CD14-positive monocyte (primary cell): ENCODE results near the gene CFAP47. TPM values are rescaled to one million over a fixed set of nuclear protein-coding genes. Genes with fewer than 3 reads are reported as not detected.
"Not testable (repeated sequence)": the region's sequence is repeated elsewhere in the genome, so short reads cannot be mapped to it uniquely, and the experiment has no call there.

Experiments
- DNase-seq, 3 donors: peaks; one replicate each; pipeline ENCODE4 v3.0.0-alpha.2; 2011 to 2022
- H2AFZ ChIP-seq: 2 replicates; pipeline ENCODE4 v1.6.0; 2012; ENCODE audit warnings: mild to moderate bottlenecking, low read depth, low read length, inconsistent platforms; ENCODE audit not compliant: insufficient read depth, poor library complexity, severe bottlenecking
- H3K27ac ChIP-seq, 2 donors: 1 replicate in 1 of 2; 2 replicates in 1 of 2; pipeline ENCODE4 v1.5.1; 2012 to 2013; ENCODE audit warnings: low read length in 2 of 2, control low read depth in 1 of 2, inconsistent platforms in 1 of 2, low read depth in 1 of 2, mild to moderate bottlenecking in 1 of 2
- H3K27me3 ChIP-seq, 2 donors: one replicate each; pipeline versions ENCODE4 v1.6.0 to v1.6.1; 2011 to 2013; ENCODE audit warnings: low read length in 2 of 2; ENCODE audit not compliant: control insufficient read depth in 2 of 2, insufficient read depth in 2 of 2
- H3K36me3 ChIP-seq, 2 donors: replicated peaks in 1 of 2; 1 replicate in 1 of 2; 2 replicates in 1 of 2; pipeline versions ENCODE4 v1.5.1 to v1.6.1; 2012 to 2013; ENCODE audit warnings: low read length in 2 of 2, control low read depth in 1 of 2, inconsistent platforms in 1 of 2, mild to moderate bottlenecking in 1 of 2; ENCODE audit not compliant: insufficient read depth in 2 of 2, control insufficient read depth in 1 of 2
- H3K4me1 ChIP-seq, 2 donors: 1 replicate in 1 of 2; 2 replicates in 1 of 2; pipeline versions ENCODE4 v1.5.1 to v1.6.1; 2012 to 2013; ENCODE audit warnings: low read length in 2 of 2, control low read depth in 1 of 2, inconsistent platforms in 1 of 2, mild to moderate bottlenecking in 1 of 2, moderate library complexity in 1 of 2; ENCODE audit not compliant: insufficient read depth in 2 of 2, control insufficient read depth in 1 of 2
- H3K4me2 ChIP-seq: replicated peaks from 2 replicates; pipeline ENCODE3; 2012; ENCODE audit warnings: low read length, moderate library complexity, mild to moderate bottlenecking; ENCODE audit not compliant: poor library complexity, severe bottlenecking; ENCODE audit errors: extremely low read depth
- H3K4me3 ChIP-seq, 3 experiments: fragments of 200-600 bp in 1 of 3; sonication (generic) in 1 of 3; replicated peaks in 1 of 3; 1 replicate in 2 of 3; 2 replicates in 1 of 3; pipeline ENCODE4 v1.5.1; 2011 to 2013; ENCODE audit warnings: low read length in 3 of 3, mild to moderate bottlenecking in 3 of 3, control low read depth in 2 of 3, low read depth in 2 of 3, inconsistent platforms in 1 of 3, moderate library complexity in 1 of 3
- H3K79me2 ChIP-seq: 2 replicates; pipeline ENCODE4 v1.6.0; 2012; ENCODE audit warnings: mild to moderate bottlenecking, control low read depth, inconsistent platforms, low read length, moderate library complexity; ENCODE audit not compliant: insufficient read depth
- H3K9ac ChIP-seq: 2 replicates; pipeline ENCODE4 v1.6.0; 2017; ENCODE audit warnings: low read length, mild to moderate bottlenecking; ENCODE audit not compliant: insufficient read depth, poor library complexity, severe bottlenecking
- H3K9me3 ChIP-seq, 2 donors: replicated peaks in 1 of 2; 1 replicate in 1 of 2; 2 replicates in 1 of 2; pipeline versions ENCODE4 v1.5.1 to v1.6.1; 2012 to 2013; ENCODE audit warnings: low read length in 2 of 2, control low read depth in 1 of 2; ENCODE audit not compliant: control insufficient read depth in 1 of 2, insufficient read depth in 1 of 2
- H4K20me1 ChIP-seq: 2 replicates; pipeline ENCODE4 v1.6.0; 2012; ENCODE audit warnings: mild to moderate bottlenecking, low read length, control low read depth, moderate library complexity; ENCODE audit not compliant: insufficient read depth
- H3K27ac Mint-ChIP-seq, 7 donors: one replicate each; pipeline ENCODE4 v1.8.0; 2020; ENCODE audit warnings: mild to moderate bottlenecking in 7 of 7, mixed read lengths in 7 of 7, moderate library complexity in 6 of 7, inconsistent platforms in 2 of 7
- H3K27me3 Mint-ChIP-seq, 3 donors: one replicate each; pipeline ENCODE4 v1.8.0; 2021 to 2022; ENCODE audit warnings: low read depth in 3 of 3, mild to moderate bottlenecking in 3 of 3, mixed read lengths in 3 of 3, moderate library complexity in 3 of 3, inconsistent platforms in 1 of 3
- H3K36me3 Mint-ChIP-seq, 2 donors: one replicate each; pipeline ENCODE4 v1.8.0; 2020; ENCODE audit warnings: mixed read lengths in 2 of 2, inconsistent platforms in 1 of 2, mild to moderate bottlenecking in 1 of 2
- H3K4me1 Mint-ChIP-seq: one replicate; pipeline ENCODE4 v1.8.0; 2020; ENCODE audit warnings: mild to moderate bottlenecking, mixed read lengths
- H3K4me3 Mint-ChIP-seq, 2 donors: one replicate each; pipeline ENCODE4 v1.8.0; 2020; ENCODE audit warnings: mild to moderate bottlenecking in 2 of 2, mixed read lengths in 2 of 2, moderate library complexity in 1 of 2
- H3K9me3 Mint-ChIP-seq, 7 donors: one replicate each; pipeline ENCODE4 v1.8.0; 2020 to 2022; ENCODE audit warnings: mixed read lengths in 7 of 7, mild to moderate bottlenecking in 6 of 7, moderate library complexity in 6 of 7, inconsistent platforms in 2 of 7
- WGBS: methylation state at CpG from one replicate; pipeline ENCODE4 v1.1.5; 2013; ENCODE audit warnings: missing lambda C conversion rate; ENCODE audit not compliant: insufficient coverage; 5-methylcytosine and 5-hydroxymethylcytosine counted together
- intact Hi-C, 2 donors: fragments of 100-400 bp; cut with micrococcal nuclease; formaldehyde crosslinking; loops; one replicate each; pipeline versions ENCODE4 v1.15.0 to v1.15.1; 2023
- polyA plus RNA-seq, 3 donors: library from polyadenylated mRNA; depleted of rRNA in 1 of 3; unstranded in 2 of 3; stranded (reverse) in 1 of 3; fragments of 300-500 nt in 2 of 3; fragments of >200 nt in 1 of 3; fragmentation: Illumina TruSeq in 2 of 3; gene quantifications; 1 replicate in 2 of 3; 2 replicates in 1 of 3; pipeline ENCODE4 v1.2.3, GENCODE V29; 2012 to 2021
- TF ChIP-seq, protein P1 (sequence below): fragments of 200-600 bp; IDR thresholded peaks from one replicate; pipeline ENCODE4 v1.8.0; 2022; ENCODE audit warnings: antibody characterized with exemption, mild to moderate bottlenecking

The CFAP47 gene
- polyA plus RNA-seq, 3 donors, result not detected

DNA sequence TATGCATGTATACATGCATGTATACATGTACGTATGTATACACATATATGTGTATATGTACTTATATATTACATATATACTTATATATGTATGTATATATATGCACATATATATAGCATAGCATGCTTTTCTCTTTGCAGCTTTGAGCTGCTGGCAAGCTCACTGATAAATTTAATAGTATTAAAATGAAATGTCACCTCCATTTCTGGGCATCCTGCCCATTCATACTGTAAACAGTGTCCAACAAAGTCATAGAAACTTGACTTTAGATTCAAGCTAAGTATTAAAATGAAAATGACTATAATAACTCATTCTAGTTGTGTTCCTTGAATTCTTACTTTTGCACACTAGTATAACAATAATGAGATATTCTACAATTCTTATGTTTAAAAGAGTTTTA lies 163.7 kb downstream of the CFAP47 start:
- Mint-ChIP-seq H3K27ac (no peak overlapping the region), H3K9me3 (peaks cover 0 to 5% (median 3%) of the 10 kb centered on the region in 7 donors), H3K4me3 (no peak overlapping the region), H3K36me3 (no peaks in the 10 kb centered on the region), H3K4me1 (no peaks in the 10 kb centered on the region), H3K27me3 (peaks cover 0 to 2% (median 0%) of the 10 kb centered on the region in 3 donors)
- intact Hi-C loops, result no loop called here
- Histone ChIP-seq H4K20me1 (no peaks in the 10 kb centered on the region), H3K27me3 (no peaks in the 10 kb centered on the region), H3K27ac (no peak overlapping the region), H3K4me3 (no peak overlapping the region), H3K9ac (no peak overlapping the region), H3K9me3 (no peaks in the 10 kb centered on the region), H3K4me2 (no peak overlapping the region), H3K4me1 (no peaks in the 10 kb centered on the region), H2AFZ (no peak overlapping the region), H3K79me2 (no peaks in the 10 kb centered on the region), H3K36me3 (no peaks in the 10 kb centered on the region)
- no CpG with 5 or more reads among the region's 1 CpG for WGBS
- TF ChIP-seq, protein P1, sequence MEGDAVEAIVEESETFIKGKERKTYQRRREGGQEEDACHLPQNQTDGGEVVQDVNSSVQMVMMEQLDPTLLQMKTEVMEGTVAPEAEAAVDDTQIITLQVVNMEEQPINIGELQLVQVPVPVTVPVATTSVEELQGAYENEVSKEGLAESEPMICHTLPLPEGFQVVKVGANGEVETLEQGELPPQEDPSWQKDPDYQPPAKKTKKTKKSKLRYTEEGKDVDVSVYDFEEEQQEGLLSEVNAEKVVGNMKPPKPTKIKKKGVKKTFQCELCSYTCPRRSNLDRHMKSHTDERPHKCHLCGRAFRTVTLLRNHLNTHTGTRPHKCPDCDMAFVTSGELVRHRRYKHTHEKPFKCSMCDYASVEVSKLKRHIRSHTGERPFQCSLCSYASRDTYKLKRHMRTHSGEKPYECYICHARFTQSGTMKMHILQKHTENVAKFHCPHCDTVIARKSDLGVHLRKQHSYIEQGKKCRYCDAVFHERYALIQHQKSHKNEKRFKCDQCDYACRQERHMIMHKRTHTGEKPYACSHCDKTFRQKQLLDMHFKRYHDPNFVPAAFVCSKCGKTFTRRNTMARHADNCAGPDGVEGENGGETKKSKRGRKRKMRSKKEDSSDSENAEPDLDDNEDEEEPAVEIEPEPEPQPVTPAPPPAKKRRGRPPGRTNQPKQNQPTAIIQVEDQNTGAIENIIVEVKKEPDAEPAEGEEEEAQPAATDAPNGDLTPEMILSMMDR, result no peak
- no peak for DNase-seq

DNA sequence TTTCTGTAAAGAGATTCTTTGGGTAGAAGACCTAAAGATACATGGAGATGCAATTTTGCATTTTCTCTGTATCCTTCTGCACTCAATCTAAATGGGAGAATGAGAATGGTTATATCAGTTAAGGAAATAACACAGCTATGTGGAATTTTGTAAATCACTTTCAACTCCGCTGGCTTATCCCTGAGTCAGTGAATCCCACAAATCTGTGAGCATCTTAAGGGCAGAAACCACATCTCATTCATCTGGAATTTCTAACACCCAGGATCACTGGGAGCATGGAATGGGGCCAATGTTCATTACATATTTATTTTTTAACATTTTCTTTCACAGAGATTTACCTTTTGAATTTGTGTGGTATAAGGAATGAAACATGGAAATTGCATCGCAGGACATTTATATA lies 167.8 kb downstream of the CFAP47 start:
- H3K27ac Mint-ChIP-seq, result no peak overlapping the region
- no peak overlapping the region for H3K4me2 ChIP-seq
- H2AFZ ChIP-seq, result no peak overlapping the region
- H3K79me2 ChIP-seq, result no peaks in the 10 kb centered on the region
- TF ChIP-seq, protein P1, result no peak
- DNase-seq, result no peak
- no peaks in the 10 kb centered on the region for H3K4me1 Mint-ChIP-seq
- peaks cover 0 to 2% (median 0%) of the 10 kb centered on the region in 7 donors for H3K9me3 Mint-ChIP-seq
- no peak overlapping the region for H3K9ac ChIP-seq
- H3K27me3 Mint-ChIP-seq, result peaks cover 0 to 3% (median 0%) of the 10 kb centered on the region in 3 donors
- H3K36me3 ChIP-seq, result no peaks in the 10 kb centered on the region
- no peaks in the 10 kb centered on the region for H3K9me3 ChIP-seq
- no peak overlapping the region for H3K4me3 Mint-ChIP-seq
- H3K4me1 ChIP-seq, result no peaks in the 10 kb centered on the region
- intact Hi-C loops, result no loop called here
- H3K36me3 Mint-ChIP-seq, result no peaks in the 10 kb centered on the region
- no peaks in the 10 kb centered on the region for H3K27me3 ChIP-seq
- no peak overlapping the region for H3K27ac ChIP-seq
- WGBS, result 100% methylated on average over 1 of the region's 2 CpGs
- H3K4me3 ChIP-seq, result no peak overlapping the region
- H4K20me1 ChIP-seq, result no peaks in the 10 kb centered on the region

DNA sequence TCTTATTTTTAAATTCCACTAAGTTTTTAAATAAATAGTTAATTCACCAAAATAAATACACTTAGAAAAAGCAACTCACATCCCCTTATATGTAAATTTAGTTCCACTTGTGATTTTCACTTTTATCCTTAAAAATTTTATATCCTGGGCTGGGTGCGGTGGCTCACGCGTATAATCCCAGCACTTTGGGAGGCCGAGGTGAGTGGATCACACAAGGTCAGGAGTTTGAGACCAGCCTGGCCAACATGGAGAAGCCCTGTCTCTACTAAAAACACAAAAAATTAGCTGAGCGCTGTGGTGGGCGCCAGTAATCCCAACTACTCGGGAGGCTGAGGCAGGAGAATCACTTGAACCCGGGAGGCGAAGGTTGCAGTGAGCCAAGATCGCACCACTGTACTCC lies 169.4 kb downstream of the CFAP47 start:
- H3K9ac ChIP-seq, intact Hi-C loops, H3K4me1 ChIP-seq, H3K4me3 ChIP-seq, H3K27ac Mint-ChIP-seq, H3K36me3 ChIP-seq, H4K20me1 ChIP-seq, H3K27me3 ChIP-seq, H3K9me3 Mint-ChIP-seq, H3K4me2 ChIP-seq, H3K4me3 Mint-ChIP-seq, DNase-seq, H2AFZ ChIP-seq, H3K79me2 ChIP-seq, H3K4me1 Mint-ChIP-seq, H3K9me3 ChIP-seq, H3K27me3 Mint-ChIP-seq, H3K36me3 Mint-ChIP-seq, H3K27ac ChIP-seq: not testable (repeated sequence)
- WGBS, result no CpG with 5 or more reads among the region's 10 CpGs
